Fibroblast of upper back skin (primary cell): ENCODE results near the gene ZNF2.
A peak's percentile ranks its signal among the peaks of the same experiment; 100 is the strongest.

ENCODE experiments used
- DNase-seq: peaks from one replicate; pipeline ENCODE4 v3.0.0-alpha.2; 2013

ZNF2 gene

GRCh38 chr2:95165371-95166064 lies at the start of gene ZNF2:
ZNF2 (plus strand) TSS chr2:95165809; CDS start chr2:95176227, 10,418 bp downstream.
- DNase-seq = peak; percentile 98

- no peak for DNase-seq
Measured at GRCh38 chr2:95121093-95121406, 44.6 kb upstream of the ZNF2 start.

- peak; percentile 65 for DNase-seq
Measured at GRCh38 chr2:95121407-95122196, 44.0 kb upstream of the ZNF2 start, which contains the start of gene MRPS5. MRPS5 (minus strand) TSS chr2:95121808; CDS start chr2:95121791, 17 bp downstream.

GRCh38 chr2:95122197-95122551 lies 43.4 kb upstream of the ZNF2 start:
- no peak for DNase-seq

- DNase-seq = no peak
Measured at GRCh38 chr2:95138702-95139101, 26.9 kb upstream of the ZNF2 start.

GRCh38 chr2:95143838-95144237 lies 21.8 kb upstream of the ZNF2 start:
- DNase-seq = no peak

GRCh38 chr2:95149397-95149984 lies 16.1 kb upstream of the ZNF2 start:
- no peak for DNase-seq

- no peak for DNase-seq
Measured at GRCh38 chr2:95158441-95158840, 7.2 kb upstream of the ZNF2 start.

GRCh38 chr2:95158891-95159619 lies 6.6 kb upstream of the ZNF2 start:
- DNase-seq = peak; percentile 31

GRCh38 chr2:95159690-95160449 lies 5.7 kb upstream of the ZNF2 start, which contains the start of gene ZNF514:
ZNF514 (minus strand) TSS chr2:95159848; CDS start chr2:95153253, 6,595 bp downstream.
- DNase-seq = peak; percentile 74

- no peak for DNase-seq
Measured at GRCh38 chr2:95165030-95165370, 609 bp upstream of the ZNF2 start.

GRCh38 chr2:95166065-95166763 lies 605 bp downstream of the ZNF2 start:
- DNase-seq = no peak

- DNase-seq = no peak
Measured at GRCh38 chr2:95171902-95172301, 6.3 kb downstream of the ZNF2 start.

GRCh38 chr2:95174031-95174542 lies 8.5 kb downstream of the ZNF2 start:
- no peak for DNase-seq

GRCh38 chr2:95179451-95179850 lies 13.8 kb downstream of the ZNF2 start:
- no peak for DNase-seq

GRCh38 chr2:95181774-95182173 lies 16.2 kb downstream of the ZNF2 start:
- DNase-seq = no peak

GRCh38 chr2:95185197-95185596 lies 19.6 kb downstream of the ZNF2 start:
- DNase-seq = no peak

- no peak for DNase-seq
Measured at GRCh38 chr2:95185973-95186372, 20.4 kb downstream of the ZNF2 start.

GRCh38 chr2:95192956-95193355 lies 27.3 kb downstream of the ZNF2 start:
- peak; percentile 17 for DNase-seq

GRCh38 chr2:95203911-95204310 lies 38.3 kb downstream of the ZNF2 start:
- DNase-seq = no peak

GRCh38 chr2:95204396-95204795 lies 38.8 kb downstream of the ZNF2 start:
- no peak for DNase-seq

GRCh38 chr2:95206096-95206495 lies 40.5 kb downstream of the ZNF2 start:
- no peak for DNase-seq
